HepG2 (cell line): Measurements from ENCODE around the gene PAX4. TPM values are rescaled to one million over a fixed set of nuclear protein-coding genes. Genes with fewer than 3 reads are reported as not detected.

ENCODE experiments used
- ATAC-seq: fragments of 200-7000 bp; cut with Tn5 transposase; 3 replicates; pipeline ENCODE4 v1.9.1; 2020; ENCODE audit warnings: mild to moderate bottlenecking, moderate library complexity
- BruUV-seq: library from RNA; stranded (reverse); fragments of 400-500 nt; replicated peaks from 2 replicates; lab custom pipeline; 2021; lab: Mats Ljungman, UMichigan
- CTCF ChIA-PET: fragments of 300-600 bp; formaldehyde crosslinking; extraction: SDS; loops from one replicate; lab custom pipeline; 2021; ENCODE audit warnings: low total read pairs, inconsistent platforms, low intra/inter-chr PET ratio; lab: Yijun Ruan, JAX
- POLR2A ChIA-PET: fragments of 350-600 bp; sonication (Branson Sonifier 250); formaldehyde crosslinking; loops from one replicate; lab custom pipeline; 2020; ENCODE audit warnings: antibody characterized with exemption, inconsistent platforms; lab: Yijun Ruan, JAX
- DNase-seq: peaks from one replicate; pipeline ENCODE4 v3.0.0-alpha.2; 2015; ENCODE audit warnings: low spot score
- FAIRE-seq: peaks from 3 replicates; lab custom pipeline; 2011; peaks lifted over from hg19 to GRCh38; lab: Jason Lieb, UNC
- H2AFZ ChIP-seq: one replicate; pipeline ENCODE4 v1.6.1; 2011; ENCODE audit warnings: low read length, inconsistent platforms
- H3K27ac ChIP-seq: fragments of 300-600 bp; 3 replicates; pipeline ENCODE4 v1.8.0; 2011; ENCODE audit warnings: mixed run types, mild to moderate bottlenecking, mixed read lengths, low read length, inconsistent platforms; ENCODE audit not compliant: insufficient read depth; ENCODE audit errors: extremely low read length
- H3K27me3 ChIP-seq, 2 experiments: fragments of 200-600 bp in 1 of 2; 2 replicates in 1 of 2; 3 replicates in 1 of 2; pipeline versions ENCODE4 v1.6.0 to v1.8.0; 2011; ENCODE audit warnings: low read length in 2 of 2, mild to moderate bottlenecking in 2 of 2, moderate library complexity in 2 of 2, inconsistent platforms in 1 of 2; ENCODE audit not compliant: insufficient read depth in 2 of 2, control insufficient read depth in 1 of 2
- H3K36me3 ChIP-seq, 2 experiments: fragments of 200-600 bp in 1 of 2; replicated peaks in 1 of 2; 2 replicates in 1 of 2; 3 replicates in 1 of 2; pipeline versions ENCODE4 v1.5.1 to v1.8.0; 2011; ENCODE audit warnings: low read length in 2 of 2, inconsistent platforms in 1 of 2; ENCODE audit not compliant: insufficient read depth in 2 of 2, control insufficient read depth in 1 of 2
- H3K4me1 ChIP-seq: 2 replicates; pipeline ENCODE4 v1.5.1; 2012; ENCODE audit warnings: low read length, inconsistent platforms; ENCODE audit not compliant: insufficient read depth
- H3K4me2 ChIP-seq: 2 replicates; pipeline ENCODE4 v1.6.0; 2011; ENCODE audit warnings: low read depth, low read length, inconsistent platforms
- H3K4me3 ChIP-seq, 3 experiments: fragments of 200-600 bp in 1 of 3; sonication (generic), shearing (Covaris generic) in 1 of 3; replicated peaks in 1 of 3; 2 replicates each; pipeline ENCODE4 v1.5.1; 2011 to 2016; ENCODE audit warnings: low read length in 3 of 3, inconsistent platforms in 2 of 3, low read depth in 2 of 3, mild to moderate bottlenecking in 2 of 3, control low read depth in 1 of 3, mixed read lengths in 1 of 3; ENCODE audit not compliant: insufficient read depth in 1 of 3
- H3K79me2 ChIP-seq: one replicate; pipeline ENCODE4 v1.6.1; 2011; ENCODE audit warnings: low read length, inconsistent platforms; ENCODE audit not compliant: insufficient read depth
- H3K9ac ChIP-seq: 2 replicates; pipeline ENCODE4 v1.6.0; 2011; ENCODE audit warnings: mild to moderate bottlenecking, low read depth, low read length, inconsistent platforms; ENCODE audit not compliant: insufficient read depth
- H3K9me3 ChIP-seq: 2 replicates; pipeline ENCODE4 v1.5.1; 2012; ENCODE audit warnings: mild to moderate bottlenecking, low read length
- H4K20me1 ChIP-seq: 2 replicates; pipeline ENCODE4 v1.6.0; 2011; ENCODE audit warnings: inconsistent platforms, mild to moderate bottlenecking, low read length, moderate library complexity; ENCODE audit not compliant: insufficient read depth
- FOXK2 ChIP-seq: fragments of 450-650 bp; IDR thresholded peaks from 2 replicates; pipeline ENCODE4 v1.6.1; 2016
- KDM2A ChIP-seq: sonication (generic); formaldehyde crosslinking; IDR thresholded peaks from 2 replicates; pipeline ENCODE4 v1.4.0; 2020; ENCODE audit warnings: low read depth, missing genetic modification reagents, borderline replicate concordance
- MAFF ChIP-seq: IDR thresholded peaks from 2 replicates; pipeline ENCODE4 v1.6.1; 2011; ENCODE audit warnings: low read depth, low read length, improper control_type of control experiment
- NR1H2 ChIP-seq: sonication (generic); formaldehyde crosslinking; IDR thresholded peaks from 2 replicates; pipeline ENCODE4 v1.8.1; 2022; ENCODE audit warnings: low read depth, missing genetic modification reagents, borderline replicate concordance
- SIN3A ChIP-seq: IDR thresholded peaks from 2 replicates; pipeline ENCODE4 v1.6.1; 2011; ENCODE audit warnings: low read depth, mild to moderate bottlenecking, control low read depth, low read length, borderline replicate concordance
- U2AF2 ChIP-seq: fragments of 200-400 bp; formaldehyde crosslinking; IDR thresholded peaks from 2 replicates; pipeline ENCODE4 v1.6.1; 2017; ENCODE audit warnings: low read depth, mild to moderate bottlenecking, low read length
- ZBTB1 ChIP-seq: sonication (generic); formaldehyde crosslinking; IDR thresholded peaks from 2 replicates; pipeline ENCODE4 v1.4.0; 2020; ENCODE audit warnings: missing genetic modification reagents, borderline replicate concordance
- ZBTB8A ChIP-seq: sonication (generic); formaldehyde crosslinking; IDR thresholded peaks from 2 replicates; pipeline ENCODE4 v1.4.0; 2020; ENCODE audit warnings: mild to moderate bottlenecking, low read depth, missing genetic modification reagents, borderline replicate concordance
- ZHX1 ChIP-seq: sonication (generic); formaldehyde crosslinking; IDR thresholded peaks from 2 replicates; pipeline ENCODE4 v1.8.1; 2022; ENCODE audit warnings: low read depth, mild to moderate bottlenecking, missing genetic modification reagents
- ZNF136 ChIP-seq: sonication (generic); formaldehyde crosslinking; IDR thresholded peaks from 2 replicates; pipeline ENCODE4 v1.8.1; 2022; ENCODE audit warnings: low read depth, mild to moderate bottlenecking, moderate library complexity, missing genetic modification reagents
- ZNF253 ChIP-seq: sonication (generic); formaldehyde crosslinking; IDR thresholded peaks from 2 replicates; pipeline ENCODE4 v1.8.0; 2022; ENCODE audit warnings: mild to moderate bottlenecking, missing genetic modification reagents, borderline replicate concordance
- ZNF276 ChIP-seq: sonication (generic); formaldehyde crosslinking; IDR thresholded peaks from 2 replicates; pipeline ENCODE4 v1.4.0; 2020; ENCODE audit warnings: mild to moderate bottlenecking, low read depth, missing genetic modification reagents
- WGBS: methylation state at CpG from one replicate; pipeline ENCODE4 v1.1.6; 2017; ENCODE audit warnings: low lambda C conversion rate; 5-methylcytosine and 5-hydroxymethylcytosine counted together
- in situ Hi-C: cut with HindIII; loops from 2 replicates; pipeline ENCODE4 v1.10.0; 2017; ENCODE audit warnings: low pct_unique_long_range_greater_than_20kb; ENCODE audit not compliant: extremely low pct_ligation_motif_present
- intact Hi-C: fragments of 100-400 bp; cut with micrococcal nuclease; formaldehyde crosslinking; loops from one replicate; pipeline ENCODE4 v1.10.0; 2022; ENCODE audit not compliant: unreplicated experiment
- polyA plus RNA-seq, 8 experiments: library from polyadenylated mRNA; depleted of rRNA in 3 of 8; stranded (reverse) in 7 of 8; unstranded in 1 of 8; fragments of >200 nt; fragmentation: Illumina TruSeq in 4 of 8; extraction: Trizol in 4 of 8; gene quantifications; 2 replicates each; pipeline versions ENCODE4 v1.2.1 to v1.2.3, GENCODE V29; 2011 to 2016; ENCODE audit warnings: low read depth in 4 of 8, missing spikeins in 1 of 8, mixed read lengths in 1 of 8; ENCODE audit not compliant: insufficient read depth in 1 of 8
- total RNA-seq, 5 experiments: library from RNA; depleted of rRNA; stranded (reverse); fragments of >200 nt; fragmentation: Illumina TruSeq; extraction: Trizol; gene quantifications; 2 replicates each; pipeline ENCODE4 v1.2.3, GENCODE V29; 2016; ENCODE audit warnings: low read depth in 1 of 5
- TF ChIP-seq, protein P1 (sequence below): sonication (generic); formaldehyde crosslinking; IDR thresholded peaks from 2 replicates; pipeline ENCODE4 v1.8.0; 2022; ENCODE audit warnings: mild to moderate bottlenecking, missing genetic modification reagents, moderate library complexity
- TF ChIP-seq, protein P2 (sequence below): IDR thresholded peaks from 2 replicates; pipeline ENCODE4 v1.6.1; 2016; ENCODE audit warnings: missing genetic modification reagents, missing compliant biosample characterization
- TF ChIP-seq, protein P3 (sequence below): sonication (generic); formaldehyde crosslinking; IDR thresholded peaks from 2 replicates; pipeline ENCODE4 v1.4.0; 2020; ENCODE audit warnings: missing genetic modification reagents

The PAX4 gene
- total and polyA plus RNA-seq, 2 of the 13 experiments (the other 11 are each of a cell fraction or from before 2014, with no cell fraction given), result not detected

GRCh38 chr7:127651556-127652332 is 33.8 kb upstream of the PAX4 start, which contains the start of gene SND1:
TSS of gene SND1 (plus strand) at chr7:127652194. CDS start at chr7:127652374, 180 bp downstream.
- in situ Hi-C loops, result loop anchor here (5.0 kb wide), 1 partner anchor 59 kb away; the partner anchor contains the start of gene FSCN3
- no peak for FAIRE-seq
- H4K20me1 ChIP-seq, result peaks cover 33% of the 10 kb centered on the region
- peak within 1 kb of the TSS; percentile 97 for H3K9ac ChIP-seq
- intact Hi-C loops, result loop anchor here (10.0 kb wide), 2 partner anchors 67 to 257 kb away; partner anchors contain the start of genes ARF5, GCC1 and ZNF800
- no peaks in the 10 kb centered on the region; a peak in 1 of 5 replicates for H3K27me3 ChIP-seq
- H3K4me2 ChIP-seq, result peak within 1 kb of the TSS; percentile 83
- peaks cover 47% of the 10 kb centered on the region for H3K79me2 ChIP-seq
- ChIA-PET CTCF (no interaction called here), POLR2A (interaction anchor here (0.6 to 1.0 kb wide), 2 partner anchors 26 to 69 kb away, joined by 3 to 4 read pairs; no protein-coding TSS in a partner anchor)
- peaks cover 1 to 10% of the 10 kb centered on the region in 2 experiments; a peak in 2 of 5 replicates for H3K36me3 ChIP-seq
- peak within 1 kb of the TSS; percentile 86 to 98 (median 98) for H3K4me3 ChIP-seq
- H3K4me1 ChIP-seq, result peaks cover 64% of the 10 kb centered on the region
- peak within 1 kb of the TSS; percentile 60 for H2AFZ ChIP-seq
- H3K27ac ChIP-seq, result peak within 1 kb of the TSS; percentile 88
- 10% methylated on average over 31 of the region's 67 CpGs for WGBS
- BruUV-seq, result no TSS peak
- ATAC-seq, result peak; percentile 96
- no peaks in the 10 kb centered on the region for H3K9me3 ChIP-seq
- DNase-seq, result peak; percentile 99
- TF ChIP-seq ZBTB8A, result no peak
- TF ChIP-seq, protein P1, sequence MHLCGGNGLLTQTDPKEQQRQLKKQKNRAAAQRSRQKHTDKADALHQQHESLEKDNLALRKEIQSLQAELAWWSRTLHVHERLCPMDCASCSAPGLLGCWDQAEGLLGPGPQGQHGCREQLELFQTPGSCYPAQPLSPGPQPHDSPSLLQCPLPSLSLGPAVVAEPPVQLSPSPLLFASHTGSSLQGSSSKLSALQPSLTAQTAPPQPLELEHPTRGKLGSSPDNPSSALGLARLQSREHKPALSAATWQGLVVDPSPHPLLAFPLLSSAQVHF, result no peak
- TF ChIP-seq ZHX1 (CRISPR knock-in tag), result peak; percentile 20; the same call in 1 of the 2 replicates
- TF ChIP-seq SIN3A, result no peak
- TF ChIP-seq, protein P2, sequence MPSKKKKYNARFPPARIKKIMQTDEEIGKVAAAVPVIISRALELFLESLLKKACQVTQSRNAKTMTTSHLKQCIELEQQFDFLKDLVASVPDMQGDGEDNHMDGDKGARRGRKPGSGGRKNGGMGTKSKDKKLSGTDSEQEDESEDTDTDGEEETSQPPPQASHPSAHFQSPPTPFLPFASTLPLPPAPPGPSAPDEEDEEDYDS (CRISPR knock-in tag), result peak; percentile 71
- no peak for TF ChIP-seq NR1H2 (CRISPR knock-in tag)
- TF ChIP-seq ZBTB1 (CRISPR knock-in tag), result 0 out of 2 replicates have a peak, but pooled peaks have one; percentile 29
- TF ChIP-seq, protein P3, sequence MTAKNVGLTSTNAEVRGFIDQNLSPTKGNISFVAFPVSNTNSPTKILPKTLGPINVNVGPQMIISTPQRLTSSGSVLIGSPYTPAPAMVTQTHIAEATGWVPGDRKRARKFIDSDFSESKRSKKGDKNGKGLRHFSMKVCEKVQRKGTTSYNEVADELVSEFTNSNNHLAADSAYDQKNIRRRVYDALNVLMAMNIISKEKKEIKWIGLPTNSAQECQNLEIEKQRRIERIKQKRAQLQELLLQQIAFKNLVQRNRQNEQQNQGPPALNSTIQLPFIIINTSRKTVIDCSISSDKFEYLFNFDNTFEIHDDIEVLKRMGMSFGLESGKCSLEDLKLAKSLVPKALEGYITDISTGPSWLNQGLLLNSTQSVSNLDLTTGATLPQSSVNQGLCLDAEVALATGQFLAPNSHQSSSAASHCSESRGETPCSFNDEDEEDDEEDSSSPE (CRISPR knock-in tag), result no peak; the same call in 1 of the 2 replicates
- peak; percentile 38; the same call in 1 of the 2 replicates for TF ChIP-seq KDM2A (CRISPR knock-in tag)
- peak; percentile 56; the same call in 1 of the 2 replicates for TF ChIP-seq MAFF
- TF ChIP-seq ZNF253, result no peak
- no peak; the same call in 1 of the 2 replicates for TF ChIP-seq ZNF276
- TF ChIP-seq FOXK2, result no peak
- TF ChIP-seq U2AF2, result no peak
- 0 out of 2 replicates have a peak, but pooled peaks have one; percentile 44 for TF ChIP-seq ZNF136 (CRISPR knock-in tag)
